Measurements from ENCODE around the gene OGDH.
"Not testable (repeated sequence)": the region's sequence is repeated elsewhere in the genome, so short reads cannot be mapped to it uniquely, and the experiment has no call there.

- TF ChIP-seq, protein P1, sequence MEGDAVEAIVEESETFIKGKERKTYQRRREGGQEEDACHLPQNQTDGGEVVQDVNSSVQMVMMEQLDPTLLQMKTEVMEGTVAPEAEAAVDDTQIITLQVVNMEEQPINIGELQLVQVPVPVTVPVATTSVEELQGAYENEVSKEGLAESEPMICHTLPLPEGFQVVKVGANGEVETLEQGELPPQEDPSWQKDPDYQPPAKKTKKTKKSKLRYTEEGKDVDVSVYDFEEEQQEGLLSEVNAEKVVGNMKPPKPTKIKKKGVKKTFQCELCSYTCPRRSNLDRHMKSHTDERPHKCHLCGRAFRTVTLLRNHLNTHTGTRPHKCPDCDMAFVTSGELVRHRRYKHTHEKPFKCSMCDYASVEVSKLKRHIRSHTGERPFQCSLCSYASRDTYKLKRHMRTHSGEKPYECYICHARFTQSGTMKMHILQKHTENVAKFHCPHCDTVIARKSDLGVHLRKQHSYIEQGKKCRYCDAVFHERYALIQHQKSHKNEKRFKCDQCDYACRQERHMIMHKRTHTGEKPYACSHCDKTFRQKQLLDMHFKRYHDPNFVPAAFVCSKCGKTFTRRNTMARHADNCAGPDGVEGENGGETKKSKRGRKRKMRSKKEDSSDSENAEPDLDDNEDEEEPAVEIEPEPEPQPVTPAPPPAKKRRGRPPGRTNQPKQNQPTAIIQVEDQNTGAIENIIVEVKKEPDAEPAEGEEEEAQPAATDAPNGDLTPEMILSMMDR (conservative IDR thresholded peaks at IDR 0.05) = not testable (repeated sequence)
- TF ChIP-seq ZFX (IDR thresholded peaks at IDR 0.05) = not testable (repeated sequence)
These were observed 93.2 kb downstream of the OGDH start for GRCh38 chr7:44699598-44699997.
